Fibroblast of mammary gland (primary cell): ENCODE measurements around the gene ZFYVE9.

Source experiments
- DNase-seq: peaks from one replicate; pipeline ENCODE4 v3.0.0-alpha.2; 2010; ENCODE audit warnings: low read depth
- H3K4me3 ChIP-seq: 2 replicates; pipeline ENCODE4 v1.5.1; 2011; ENCODE audit warnings: low read depth, mild to moderate bottlenecking, low read length, moderate library complexity; ENCODE audit not compliant: control insufficient read depth
- CTCF ChIP-seq: conservative IDR thresholded peaks from 2 replicates; pipeline ENCODE4 v1.5.1; 2011; ENCODE audit warnings: low read depth, low read length, inconsistent platforms; ENCODE audit not compliant: control insufficient read depth, insufficient read depth

ZFYVE9 gene

GRCh38 chr1:52393174-52393573 lies 251.3 kb downstream of the ZFYVE9 start:
- no peak for TF ChIP-seq CTCF
- no peak for DNase-seq
- H3K4me3 ChIP-seq, result no peak overlapping the region
